SK-N-SH treated with all-trans-retinoic acid at 6 μM for 48 hours (cell line): ENCODE results near the gene SYTL1.
A peak's percentile ranks its signal among the peaks of the same experiment; 100 is the strongest.

ENCODE experiments used
- ATAC-seq: fragments of 200-7000 bp; cut with Tn5 transposase; 3 replicates; pipeline ENCODE4 v1.9.1; 2020; ENCODE audit warnings: mild to moderate bottlenecking, moderate library complexity
- ARNTL ChIP-seq: fragments of 450-650 bp; formaldehyde crosslinking; IDR thresholded peaks from 2 replicates; pipeline ENCODE4 v1.5.0; 2020; ENCODE audit warnings: low read depth, mild to moderate bottlenecking, moderate library complexity, borderline replicate concordance
- BACH2 ChIP-seq: fragments of 250-450 bp; sonication (Bioruptor Pico); IDR thresholded peaks from 2 replicates; pipeline ENCODE4 v1.9.0; 2021; ENCODE audit warnings: mild to moderate bottlenecking, borderline replicate concordance
- CSDC2 ChIP-seq: fragments of 250-450 bp; sonication (Bioruptor Pico); IDR thresholded peaks from 2 replicates; pipeline ENCODE4 v1.5.0; 2020; ENCODE audit warnings: mild to moderate bottlenecking, moderate library complexity
- ESRRG ChIP-seq: fragments of 250-450 bp; sonication (Bioruptor Pico); IDR thresholded peaks from 2 replicates; pipeline ENCODE4 v1.6.1; 2021; ENCODE audit warnings: mild to moderate bottlenecking
- GLIS3 ChIP-seq: fragments of 250-450 bp; sonication (Bioruptor Pico); IDR thresholded peaks from 2 replicates; pipeline ENCODE4 v1.5.0; 2020; ENCODE audit warnings: mild to moderate bottlenecking, moderate library complexity
- ISL1 ChIP-seq: fragments of 250-450 bp; sonication (Bioruptor Pico); IDR thresholded peaks from 2 replicates; pipeline ENCODE4 v2.1.2; 2022; ENCODE audit warnings: mild to moderate bottlenecking, moderate library complexity
- OSR1 ChIP-seq: fragments of 250-450 bp; sonication (Bioruptor Pico); IDR thresholded peaks from 2 replicates; pipeline ENCODE4 v1.8.0; 2022; ENCODE audit warnings: moderate library complexity, mild to moderate bottlenecking, inconsistent platforms
- PATZ1 ChIP-seq: fragments of 250-450 bp; sonication (Bioruptor Pico); IDR thresholded peaks from 2 replicates; pipeline ENCODE4 v1.8.0; 2020; ENCODE audit warnings: mild to moderate bottlenecking, moderate library complexity, borderline replicate concordance
- POU6F1 ChIP-seq: fragments of 250-450 bp; sonication (Bioruptor Pico); IDR thresholded peaks from 2 replicates; pipeline ENCODE4 v1.8.0; 2021; ENCODE audit warnings: low read depth, mild to moderate bottlenecking, moderate library complexity, borderline replicate concordance
- PPARA ChIP-seq: fragments of 250-450 bp; sonication (Bioruptor Pico); IDR thresholded peaks from 2 replicates; pipeline ENCODE4 v1.5.0; 2020; ENCODE audit warnings: mild to moderate bottlenecking, borderline replicate concordance
- RARB ChIP-seq: fragments of 250-450 bp; sonication (Bioruptor Pico); IDR thresholded peaks from 2 replicates; pipeline ENCODE4 v1.8.0; 2021; ENCODE audit warnings: mild to moderate bottlenecking, moderate library complexity
- SNAI2 ChIP-seq: fragments of 250-450 bp; sonication (Bioruptor Pico); IDR thresholded peaks from 2 replicates; pipeline ENCODE4 v1.5.0; 2020; ENCODE audit warnings: mild to moderate bottlenecking, moderate library complexity
- TCF4 ChIP-seq: fragments of 250-450 bp; sonication (Bioruptor Pico); IDR thresholded peaks from 2 replicates; pipeline ENCODE4 v1.8.0; 2021; ENCODE audit warnings: mild to moderate bottlenecking, moderate library complexity, borderline replicate concordance
- TOX ChIP-seq: fragments of 250-450 bp; sonication (Bioruptor Pico); IDR thresholded peaks from 2 replicates; pipeline ENCODE4 v1.8.0; 2021; ENCODE audit warnings: mild to moderate bottlenecking, moderate library complexity, borderline replicate concordance
- TSHZ2 ChIP-seq: fragments of 250-450 bp; sonication (Bioruptor Pico); IDR thresholded peaks from 2 replicates; pipeline ENCODE4 v1.5.0; 2020; ENCODE audit warnings: mild to moderate bottlenecking, moderate library complexity
- ZC3H10 ChIP-seq: fragments of 250-450 bp; sonication (Bioruptor Pico); IDR thresholded peaks from 2 replicates; pipeline ENCODE4 v1.5.1; 2021; ENCODE audit warnings: mild to moderate bottlenecking, moderate library complexity
- ZFP3 ChIP-seq: fragments of 250-450 bp; sonication (Bioruptor Pico); IDR thresholded peaks from 2 replicates; pipeline ENCODE4 v1.5.0; 2020; ENCODE audit warnings: mild to moderate bottlenecking, moderate library complexity
- ZFP30 ChIP-seq: fragments of 450-650 bp; formaldehyde crosslinking; IDR thresholded peaks from 2 replicates; pipeline ENCODE4 v1.5.0; 2022; ENCODE audit warnings: mild to moderate bottlenecking, moderate library complexity
- ZNF565 ChIP-seq: fragments of 450-650 bp; formaldehyde crosslinking; conservative IDR thresholded peaks from 2 replicates; pipeline ENCODE4 v1.5.0; 2020; ENCODE audit warnings: low read depth, mild to moderate bottlenecking, moderate library complexity
- ZNF70 ChIP-seq: fragments of 450-650 bp; formaldehyde crosslinking; IDR thresholded peaks from 2 replicates; pipeline ENCODE4 v1.5.0; 2020; ENCODE audit warnings: mild to moderate bottlenecking, moderate library complexity
- ZNF8 ChIP-seq: fragments of 450-650 bp; formaldehyde crosslinking; IDR thresholded peaks from 2 replicates; pipeline ENCODE4 v1.5.0; 2020; ENCODE audit warnings: mild to moderate bottlenecking, moderate library complexity
- TF ChIP-seq, protein P1 (sequence below): fragments of 250-450 bp; sonication (Bioruptor Pico); IDR thresholded peaks from 2 replicates; pipeline ENCODE4 v1.5.1; 2020; ENCODE audit warnings: low read depth, mild to moderate bottlenecking, moderate library complexity
- TF ChIP-seq, protein P2 (sequence below): fragments of 250-450 bp; sonication (Bioruptor Pico); IDR thresholded peaks from 2 replicates; pipeline ENCODE4 v1.5.1; 2021; ENCODE audit warnings: mild to moderate bottlenecking, moderate library complexity

The SYTL1 gene

DNA sequence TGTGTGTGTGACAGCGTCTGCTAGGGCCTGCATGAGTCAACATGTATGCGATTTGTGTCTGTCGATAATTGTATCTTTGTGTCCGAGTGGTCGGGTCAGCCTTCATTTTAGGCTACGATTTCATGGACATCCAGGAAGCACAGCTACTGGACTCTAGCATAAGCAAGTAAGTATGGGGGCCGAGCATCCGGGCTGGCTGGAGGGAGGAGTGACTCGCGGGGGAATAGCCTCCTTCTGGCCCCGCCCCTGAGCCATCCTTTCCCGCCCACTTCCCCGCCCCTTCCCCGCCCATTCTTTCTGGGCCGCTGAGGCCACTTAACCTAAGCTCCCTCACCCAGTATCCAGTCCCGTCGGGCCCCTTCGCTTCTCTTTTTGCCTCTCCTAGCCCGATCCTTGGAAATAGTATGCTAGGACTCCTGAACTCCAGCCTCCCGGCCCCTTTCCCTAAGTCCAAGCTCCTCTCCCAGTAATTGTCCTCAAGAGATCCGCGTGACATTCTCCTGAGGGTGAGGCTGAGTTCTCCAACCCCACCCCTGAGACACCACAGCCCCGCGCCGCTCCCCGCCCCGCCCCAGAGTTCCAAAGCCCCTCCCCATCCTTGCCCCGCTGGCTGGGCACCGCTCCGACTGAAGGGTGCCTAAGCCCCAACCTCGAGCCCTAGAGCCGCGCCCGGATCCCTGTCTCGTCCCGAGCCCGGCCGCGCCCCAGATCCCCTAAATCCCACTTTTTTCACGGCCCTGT, 23.7 kb downstream of the SYTL1 start:
- TF ChIP-seq PPARA (CRISPR knock-in tag) = no peak
- TF ChIP-seq ZFP3 (CRISPR knock-in tag) = no peak
- no peak for TF ChIP-seq ISL1 (CRISPR knock-in tag)
- TF ChIP-seq ARNTL (CRISPR knock-in tag) = no peak
- no peak for TF ChIP-seq OSR1 (CRISPR knock-in tag)
- no peak for TF ChIP-seq ZFP30 (CRISPR knock-in tag)
- TF ChIP-seq SNAI2 (CRISPR knock-in tag) = no peak
- peak; percentile 79 for ATAC-seq

DNA sequence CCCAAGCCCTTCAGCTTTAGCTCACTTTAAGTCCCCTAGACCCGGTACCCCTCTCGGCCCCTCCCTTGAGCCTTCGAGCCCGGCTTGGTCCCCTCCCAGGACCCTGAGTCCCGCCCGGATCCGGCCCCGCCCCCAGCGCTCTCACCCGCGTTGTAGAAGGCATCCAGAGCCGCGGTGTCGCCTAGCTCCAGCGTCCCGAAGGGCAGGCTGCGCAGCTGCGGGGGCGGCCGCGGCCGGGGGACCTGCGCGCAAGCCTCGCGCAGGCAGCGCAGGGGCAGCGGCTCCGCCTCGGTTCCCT, 24.2 kb downstream of the SYTL1 start:
- ATAC-seq = peak; percentile 67
- TF ChIP-seq PATZ1 (CRISPR knock-in tag) (no peak), ZNF565 (CRISPR knock-in tag) (no peak), GLIS3 (CRISPR knock-in tag) (no peak), POU6F1 (CRISPR knock-in tag) (no peak), BACH2 (no peak), ARNTL (CRISPR knock-in tag) (no peak), ESRRG (no peak), ZFP30 (CRISPR knock-in tag) (no peak), OSR1 (CRISPR knock-in tag) (no peak), ZFP3 (CRISPR knock-in tag) (no peak), ISL1 (CRISPR knock-in tag) (no peak), SNAI2 (CRISPR knock-in tag) (no peak)
- TF ChIP-seq, protein P1, sequence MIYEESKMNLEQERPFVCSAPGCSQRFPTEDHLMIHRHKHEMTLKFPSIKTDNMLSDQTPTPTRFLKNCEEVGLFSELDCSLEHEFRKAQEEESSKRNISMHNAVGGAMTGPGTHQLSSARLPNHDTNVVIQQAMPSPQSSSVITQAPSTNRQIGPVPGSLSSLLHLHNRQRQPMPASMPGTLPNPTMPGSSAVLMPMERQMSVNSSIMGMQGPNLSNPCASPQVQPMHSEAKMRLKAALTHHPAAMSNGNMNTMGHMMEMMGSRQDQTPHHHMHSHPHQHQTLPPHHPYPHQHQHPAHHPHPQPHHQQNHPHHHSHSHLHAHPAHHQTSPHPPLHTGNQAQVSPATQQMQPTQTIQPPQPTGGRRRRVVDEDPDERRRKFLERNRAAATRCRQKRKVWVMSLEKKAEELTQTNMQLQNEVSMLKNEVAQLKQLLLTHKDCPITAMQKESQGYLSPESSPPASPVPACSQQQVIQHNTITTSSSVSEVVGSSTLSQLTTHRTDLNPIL = no peak

GRCh38 chr1:27366411-27367159, 24.8 kb downstream of the SYTL1 start, which contains the start of gene MAP3K6:
Gene MAP3K6 (minus strand): TSS chr1:27366961. CDS start chr1:27366597, 364 bp downstream.
- peak; percentile 81 for ATAC-seq
- no peak for TF ChIP-seq ZFP30 (CRISPR knock-in tag)
- no peak for TF ChIP-seq BACH2
- TF ChIP-seq TSHZ2 (CRISPR knock-in tag) = no peak
- TF ChIP-seq ZNF565 (CRISPR knock-in tag) = no peak
- no peak for TF ChIP-seq SNAI2 (CRISPR knock-in tag)
- TF ChIP-seq, protein P1 = no peak
- TF ChIP-seq ZC3H10 (CRISPR knock-in tag) = no peak
- TF ChIP-seq CSDC2 = no peak
- no peak for TF ChIP-seq OSR1 (CRISPR knock-in tag)
- TF ChIP-seq TCF4 (CRISPR knock-in tag) = no peak
- no peak for TF ChIP-seq POU6F1 (CRISPR knock-in tag)
- TF ChIP-seq RARB (CRISPR knock-in tag) = no peak
- no peak for TF ChIP-seq ARNTL (CRISPR knock-in tag)
- TF ChIP-seq, protein P2, sequence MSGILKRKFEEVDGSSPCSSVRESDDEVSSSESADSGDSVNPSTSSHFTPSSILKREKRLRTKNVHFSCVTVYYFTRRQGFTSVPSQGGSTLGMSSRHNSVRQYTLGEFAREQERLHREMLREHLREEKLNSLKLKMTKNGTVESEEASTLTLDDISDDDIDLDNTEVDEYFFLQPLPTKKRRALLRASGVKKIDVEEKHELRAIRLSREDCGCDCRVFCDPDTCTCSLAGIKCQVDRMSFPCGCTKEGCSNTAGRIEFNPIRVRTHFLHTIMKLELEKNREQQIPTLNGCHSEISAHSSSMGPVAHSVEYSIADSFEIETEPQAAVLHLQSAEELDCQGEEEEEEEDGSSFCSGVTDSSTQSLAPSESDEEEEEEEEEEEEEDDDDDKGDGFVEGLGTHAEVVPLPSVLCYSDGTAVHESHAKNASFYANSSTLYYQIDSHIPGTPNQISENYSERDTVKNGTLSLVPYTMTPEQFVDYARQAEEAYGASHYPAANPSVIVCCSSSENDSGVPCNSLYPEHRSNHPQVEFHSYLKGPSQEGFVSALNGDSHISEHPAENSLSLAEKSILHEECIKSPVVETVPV = no peak
- no peak for TF ChIP-seq ZFP3 (CRISPR knock-in tag)
- no peak for TF ChIP-seq PPARA (CRISPR knock-in tag)
- TF ChIP-seq ZNF70 (CRISPR knock-in tag) = no peak
- TF ChIP-seq TOX (CRISPR knock-in tag) = no peak
- TF ChIP-seq ESRRG = no peak
- no peak for TF ChIP-seq ZNF8 (CRISPR knock-in tag)
